ENCODE results near the gene TRABD2B.

DNA sequence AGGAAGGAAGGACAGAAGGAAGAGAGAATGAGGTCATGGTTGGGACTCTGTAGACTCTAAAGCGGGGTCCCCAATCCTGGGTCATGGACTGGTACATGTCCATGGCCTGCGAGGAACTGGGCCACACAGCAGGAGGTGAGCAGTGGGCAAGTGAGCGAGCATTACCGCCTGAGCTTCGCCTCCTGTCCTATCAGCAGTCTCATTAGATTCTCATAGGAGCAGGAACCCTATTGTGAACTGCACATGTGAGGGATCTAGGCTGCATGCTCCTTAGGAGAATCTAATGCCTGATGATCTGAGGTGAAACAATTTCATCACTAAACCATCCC is 128.9 kb downstream of the TRABD2B start:
- no peak for TF ChIP-seq POLR2A (IDR thresholded peaks at IDR 0.05)
- TF ChIP-seq, protein P1, sequence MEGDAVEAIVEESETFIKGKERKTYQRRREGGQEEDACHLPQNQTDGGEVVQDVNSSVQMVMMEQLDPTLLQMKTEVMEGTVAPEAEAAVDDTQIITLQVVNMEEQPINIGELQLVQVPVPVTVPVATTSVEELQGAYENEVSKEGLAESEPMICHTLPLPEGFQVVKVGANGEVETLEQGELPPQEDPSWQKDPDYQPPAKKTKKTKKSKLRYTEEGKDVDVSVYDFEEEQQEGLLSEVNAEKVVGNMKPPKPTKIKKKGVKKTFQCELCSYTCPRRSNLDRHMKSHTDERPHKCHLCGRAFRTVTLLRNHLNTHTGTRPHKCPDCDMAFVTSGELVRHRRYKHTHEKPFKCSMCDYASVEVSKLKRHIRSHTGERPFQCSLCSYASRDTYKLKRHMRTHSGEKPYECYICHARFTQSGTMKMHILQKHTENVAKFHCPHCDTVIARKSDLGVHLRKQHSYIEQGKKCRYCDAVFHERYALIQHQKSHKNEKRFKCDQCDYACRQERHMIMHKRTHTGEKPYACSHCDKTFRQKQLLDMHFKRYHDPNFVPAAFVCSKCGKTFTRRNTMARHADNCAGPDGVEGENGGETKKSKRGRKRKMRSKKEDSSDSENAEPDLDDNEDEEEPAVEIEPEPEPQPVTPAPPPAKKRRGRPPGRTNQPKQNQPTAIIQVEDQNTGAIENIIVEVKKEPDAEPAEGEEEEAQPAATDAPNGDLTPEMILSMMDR (IDR thresholded peaks at IDR 0.05), result no peak
- no peak for TF ChIP-seq POLR2AphosphoS5 (IDR thresholded peaks at IDR 0.05)

Measured in prostate gland (tissue), 2 donors.